Smooth muscle cell (in vitro differentiated cells): Measurements from ENCODE around the gene ZNF574. TPM values are rescaled to one million over a fixed set of nuclear protein-coding genes. Genes with fewer than 3 reads are reported as not detected.

Source experiments
- DNase-seq: peaks from one replicate; lab custom pipeline; 2025; ENCODE audit not compliant: unreplicated experiment; lab: John Stamatoyannopoulos, UW
- H2AFZ ChIP-seq: fragments of 200-600 bp; sonication (generic); 2 replicates; pipeline ENCODE4 v1.6.0; 2016; ENCODE audit warnings: antibody characterized with exemption, low read depth, mild to moderate bottlenecking
- H3F3A ChIP-seq: fragments of 200-600 bp; sonication (generic); 2 replicates; pipeline ENCODE4 v1.6.0; 2017; ENCODE audit warnings: antibody characterized with exemption, low read depth
- H3K27ac ChIP-seq: fragments of 200-600 bp; sonication (generic); 2 replicates; pipeline ENCODE4 v1.5.1; 2016; ENCODE audit warnings: low read depth, mild to moderate bottlenecking
- H3K27me3 ChIP-seq: fragments of 200-600 bp; sonication (generic); 2 replicates; pipeline ENCODE4 v1.6.1; 2016; ENCODE audit warnings: low read depth, mild to moderate bottlenecking
- H3K36me3 ChIP-seq: fragments of 200-600 bp; sonication (generic); 2 replicates; pipeline ENCODE4 v1.5.1; 2016; ENCODE audit warnings: low read depth
- H3K4me1 ChIP-seq: fragments of 200-600 bp; sonication (generic); 2 replicates; pipeline ENCODE4 v1.5.1; 2016; ENCODE audit warnings: low read depth
- H3K4me2 ChIP-seq: fragments of 200-600 bp; sonication (generic); 2 replicates; pipeline ENCODE4 v1.6.0; 2016; ENCODE audit warnings: mild to moderate bottlenecking
- H3K4me3 ChIP-seq: fragments of 200-600 bp; sonication (generic); 2 replicates; pipeline ENCODE4 v1.5.1; 2016; ENCODE audit warnings: mild to moderate bottlenecking
- H3K79me2 ChIP-seq: fragments of 200-600 bp; sonication (generic); 2 replicates; pipeline ENCODE4 v1.6.0; 2016; ENCODE audit warnings: low read depth, mild to moderate bottlenecking
- H3K9ac ChIP-seq: fragments of 200-600 bp; sonication (generic); 2 replicates; pipeline ENCODE4 v1.6.0; 2016; ENCODE audit warnings: low read depth
- H3K9me3 ChIP-seq: fragments of 200-600 bp; sonication (generic); replicated peaks from 2 replicates; pipeline ENCODE4 v1.5.1; 2016; ENCODE audit warnings: low read depth
- H4K20me1 ChIP-seq: fragments of 200-600 bp; sonication (generic); 2 replicates; pipeline ENCODE4 v1.6.0; 2016; ENCODE audit warnings: low read depth
- CTCF ChIP-seq: fragments of 200-600 bp; sonication (generic); IDR thresholded peaks from 2 replicates; pipeline ENCODE4 v1.5.1; 2017; ENCODE audit warnings: borderline replicate concordance, mild to moderate bottlenecking, antibody characterized with exemption; ENCODE audit not compliant: insufficient read depth, poor library complexity, severe bottlenecking
- WGBS: methylation state at CpG from one replicate; pipeline ENCODE4 v1.1.7; 2016; ENCODE audit warnings: low lambda C conversion rate; 5-methylcytosine and 5-hydroxymethylcytosine counted together
- polyA plus RNA-seq: library from polyadenylated mRNA; unstranded; fragments of >200 nt; fragmentation: Nextera tagmentation; extraction: Ambion mirVana; gene quantifications from 2 replicates; pipeline ENCODE4 v1.2.1, GENCODE V29; 2016
- total RNA-seq: library from RNA; depleted of rRNA; stranded (reverse); fragments of >200 nt; gene quantifications from 2 replicates; pipeline ENCODE4 v1.2.3, GENCODE V29; 2014

Gene ZNF574
- total and polyA plus RNA-seq, 2 experiments from 2014 or later = 8.9 to 20.5 TPM

GRCh38 chr19:42067315-42067888, 8.6 kb upstream of the ZNF574 start:
- H2AFZ ChIP-seq = no peak overlapping the region
- 82% methylated on average over 6 of the region's 6 CpGs for WGBS
- no peak for TF ChIP-seq CTCF
- no peak overlapping the region for H3K4me3 ChIP-seq
- H3K36me3 ChIP-seq = no peaks in the 10 kb centered on the region
- no peak overlapping the region for H3K9ac ChIP-seq
- H3K4me2 ChIP-seq = no peak overlapping the region
- DNase-seq = no peak
- peaks cover 31% of the 10 kb centered on the region for H3K27me3 ChIP-seq
- H3K4me1 ChIP-seq = peaks cover 4% of the 10 kb centered on the region
- H3F3A ChIP-seq = no peaks in the 10 kb centered on the region
- no peaks in the 10 kb centered on the region for H3K9me3 ChIP-seq
- H3K79me2 ChIP-seq = no peaks in the 10 kb centered on the region
- no peak overlapping the region for H3K27ac ChIP-seq
- H4K20me1 ChIP-seq = no peaks in the 10 kb centered on the region

- Histone ChIP-seq H2AFZ (no peak overlapping the region), H3K36me3 (no peaks in the 10 kb centered on the region), H3K9ac (no peak overlapping the region), H3K79me2 (no peaks in the 10 kb centered on the region), H3F3A (no peaks in the 10 kb centered on the region), H3K4me2 (no peak overlapping the region), H3K27me3 (peaks cover 31% of the 10 kb centered on the region), H3K4me1 (peaks cover 4% of the 10 kb centered on the region), H4K20me1 (no peaks in the 10 kb centered on the region), H3K27ac (no peak overlapping the region), H3K4me3 (no peak overlapping the region), H3K9me3 (no peaks in the 10 kb centered on the region)
- no peak for TF ChIP-seq CTCF
- DNase-seq = no peak
- WGBS = 41% methylated on average over 8 of the region's 8 CpGs
Observed at GRCh38 chr19:42068361-42068755, 7.6 kb upstream of the ZNF574 start.

GRCh38 chr19:42068756-42069571, 7.0 kb upstream of the ZNF574 start:
- no peaks in the 10 kb centered on the region for H3K9me3 ChIP-seq
- peaks cover 31% of the 10 kb centered on the region for H3K27me3 ChIP-seq
- no peak for TF ChIP-seq CTCF
- H3K4me1 ChIP-seq = peaks cover 4% of the 10 kb centered on the region
- no peak for DNase-seq
- 35% methylated on average over 14 of the region's 29 CpGs for WGBS
- H3K79me2 ChIP-seq = no peaks in the 10 kb centered on the region
- H3K27ac ChIP-seq = no peak overlapping the region
- no peaks in the 10 kb centered on the region for H4K20me1 ChIP-seq
- H3F3A ChIP-seq = no peaks in the 10 kb centered on the region
- H3K36me3 ChIP-seq = no peaks in the 10 kb centered on the region
- no peak overlapping the region for H3K9ac ChIP-seq
- peak overlapping the region; percentile 9 for H3K4me2 ChIP-seq
- no peak overlapping the region for H2AFZ ChIP-seq
- no peak overlapping the region for H3K4me3 ChIP-seq
